IMR-90 (cell line): ENCODE results near the gene RAC2. TPM values are rescaled to one million over a fixed set of nuclear protein-coding genes. Genes with fewer than 3 reads are reported as not detected.
"Not testable (repeated sequence)": the region's sequence is repeated elsewhere in the genome, so short reads cannot be mapped to it uniquely, and the experiment has no call there.

Experiments
- ATAC-seq: fragments of 200-7000 bp; cut with Tn5 transposase; 2 replicates; pipeline ENCODE4 v1.9.1; 2020; ENCODE audit warnings: low read depth, mild to moderate bottlenecking, moderate library complexity
- BruUV-seq: library from RNA; stranded (reverse); fragments of 400-500 nt; replicated peaks from 2 replicates; lab custom pipeline; 2021; lab: Mats Ljungman, UMichigan
- CTCF ChIA-PET: fragments of 300-600 bp; formaldehyde crosslinking; extraction: SDS; loops from one replicate; lab custom pipeline; 2021; ENCODE audit warnings: antibody characterized with exemption; lab: Yijun Ruan, JAX
- POLR2A ChIA-PET: fragments of 300-600 bp; sonication (Branson Sonifier 250); formaldehyde crosslinking; loops from one replicate; lab custom pipeline; 2022; ENCODE audit warnings: antibody characterized with exemption; ENCODE audit not compliant: unreplicated experiment; lab: Charles Lee
- DNase-seq: peaks from one replicate; pipeline ENCODE4 v3.0.0; 2013
- H2AFZ ChIP-seq: replicated peaks from 2 replicates; pipeline ENCODE3; 2013; ENCODE audit warnings: low read length, mild to moderate bottlenecking; ENCODE audit not compliant: poor library complexity
- H2AK5ac ChIP-seq: 2 replicates; pipeline ENCODE4 v1.6.1; 2013; ENCODE audit warnings: low read depth, low read length, inconsistent platforms
- H2AK9ac ChIP-seq: replicated peaks from 2 replicates; pipeline ENCODE3; 2013; ENCODE audit warnings: mild to moderate bottlenecking, low read depth, low read length, moderate library complexity; ENCODE audit not compliant: poor library complexity
- H2BK120ac ChIP-seq: 2 replicates; pipeline ENCODE4 v1.6.1; 2013; ENCODE audit warnings: low read depth, low read length, inconsistent platforms
- H2BK15ac ChIP-seq: 3 replicates; pipeline ENCODE4 v1.6.1; 2013; ENCODE audit warnings: low read depth, low read length, inconsistent platforms
- H2BK20ac ChIP-seq: 2 replicates; pipeline ENCODE4 v1.6.1; 2013; ENCODE audit warnings: low read depth, mild to moderate bottlenecking, inconsistent platforms, low read length, moderate library complexity
- H2BK5ac ChIP-seq: 2 replicates; pipeline ENCODE4 v1.6.1; 2013; ENCODE audit warnings: mild to moderate bottlenecking, low read depth, low read length, inconsistent platforms; ENCODE audit not compliant: poor library complexity, severe bottlenecking
- H3K14ac ChIP-seq: replicated peaks from 2 replicates; pipeline ENCODE4 v1.6.1; 2013; ENCODE audit warnings: low read depth, low read length, inconsistent platforms
- H3K18ac ChIP-seq: 2 replicates; pipeline ENCODE4 v1.6.1; 2013; ENCODE audit warnings: low read depth, low read length, control low read depth
- H3K23ac ChIP-seq: 2 replicates; pipeline ENCODE4 v1.6.1; 2013; ENCODE audit warnings: low read depth, low read length, inconsistent platforms
- H3K27ac ChIP-seq: 2 replicates; pipeline ENCODE4 v1.5.1; 2013; ENCODE audit warnings: mild to moderate bottlenecking, control low read depth, low read length; ENCODE audit not compliant: insufficient read depth
- H3K27me3 ChIP-seq: 2 replicates; pipeline ENCODE4 v1.6.1; 2013; ENCODE audit warnings: low read length; ENCODE audit not compliant: control insufficient read depth, insufficient read depth
- H3K36me3 ChIP-seq: 2 replicates; pipeline ENCODE4 v1.6.1; 2013; ENCODE audit warnings: low read length, mixed read lengths; ENCODE audit not compliant: control insufficient read depth, insufficient read depth
- H3K4ac ChIP-seq: 2 replicates; pipeline ENCODE4 v1.6.1; 2013; ENCODE audit warnings: low read depth, low read length, inconsistent platforms
- H3K4me1 ChIP-seq: 2 replicates; pipeline ENCODE4 v1.6.1; 2013; ENCODE audit warnings: low read length, mixed read lengths; ENCODE audit not compliant: control insufficient read depth, insufficient read depth
- H3K4me2 ChIP-seq: 2 replicates; pipeline ENCODE4 v1.6.1; 2013; ENCODE audit warnings: low read depth, mild to moderate bottlenecking, control low read depth, low read length, moderate library complexity
- H3K4me3 ChIP-seq: 2 replicates; pipeline ENCODE4 v1.5.1; 2013; ENCODE audit warnings: low read depth, mild to moderate bottlenecking, control low read depth, low read length, moderate library complexity; ENCODE audit not compliant: insufficient read depth
- H3K56ac ChIP-seq: 2 replicates; pipeline ENCODE4 v1.6.1; 2013; ENCODE audit warnings: low read length, inconsistent platforms; ENCODE audit not compliant: insufficient read depth; ENCODE audit errors: extremely low read depth
- H3K79me1 ChIP-seq, 2 experiments: 2 replicates each; pipeline ENCODE4 v1.6.1; 2013; ENCODE audit warnings: low read length in 2 of 2, inconsistent platforms in 1 of 2, low read depth in 1 of 2
- H3K9ac ChIP-seq: 2 replicates; pipeline ENCODE4 v1.6.1; 2013; ENCODE audit warnings: low read depth, low read length, control low read depth
- H3K9me1 ChIP-seq: 2 replicates; pipeline ENCODE4 v1.6.1; 2013; ENCODE audit warnings: low read length, inconsistent platforms; ENCODE audit not compliant: insufficient read depth
- H3K9me3 ChIP-seq: 2 replicates; pipeline ENCODE4 v1.6.1; 2013; ENCODE audit warnings: low read length; ENCODE audit not compliant: control insufficient read depth, insufficient read depth
- H4K20me1 ChIP-seq: 2 replicates; pipeline ENCODE4 v1.6.1; 2013; ENCODE audit warnings: low read length, inconsistent platforms; ENCODE audit not compliant: insufficient read depth
- H4K5ac ChIP-seq: 2 replicates; pipeline ENCODE4 v1.6.1; 2013; ENCODE audit warnings: mild to moderate bottlenecking, low read depth, low read length, control low read depth
- H4K8ac ChIP-seq, 2 experiments: 2 replicates each; pipeline ENCODE4 v1.6.1; 2013; ENCODE audit warnings: low read depth in 2 of 2, low read length in 2 of 2, control low read depth in 1 of 2, inconsistent platforms in 1 of 2
- H4K91ac ChIP-seq: 2 replicates; pipeline ENCODE4 v1.6.1; 2013; ENCODE audit warnings: low read depth, low read length, inconsistent platforms; ENCODE audit not compliant: insufficient read depth
- WGBS, 2 experiments: methylation state at CpG; one replicate each; pipeline versions ENCODE4 v1.1.5 to v1.1.7; 2013; ENCODE audit warnings: missing lambda C conversion rate in 2 of 2; ENCODE audit not compliant: insufficient read length in 1 of 2; ENCODE audit errors: extremely low coverage in 2 of 2; 5-methylcytosine and 5-hydroxymethylcytosine counted together
- dilution Hi-C: fragments of 300-500 bp; cut with HindIII; formaldehyde crosslinking; loops from one replicate; pipeline ENCODE4 v1.14.3; 2018; ENCODE audit warnings: low sequenced_read_pairs; ENCODE audit not compliant: unreplicated experiment
- in situ Hi-C: fragments of 300-500 bp; cut with MboI; formaldehyde crosslinking; loops from 3 replicates; pipeline ENCODE4 v1.14.3; 2019; ENCODE audit warnings: low sequenced_read_pairs, inconsistent platforms, mixed read lengths
- intact Hi-C: fragments of 100-400 bp; cut with micrococcal nuclease; formaldehyde crosslinking; loops from 2 replicates; pipeline ENCODE4 v1.10.0; 2022
- polyA plus RNA-seq, 3 experiments: library from polyadenylated mRNA; depleted of rRNA; stranded (reverse); fragments of >200 nt; gene quantifications; 2 replicates each; pipeline ENCODE4 v1.2.3, GENCODE V29; 2012; ENCODE audit warnings: low replicate concordance in 1 of 3
- total RNA-seq: library from RNA; depleted of rRNA; stranded (reverse); fragments of >200 nt; gene quantifications from 2 replicates; pipeline ENCODE4 v1.2.3, GENCODE V29; 2012

The RAC2 gene
- total and polyA plus RNA-seq, 2 of the 4 experiments (the other 2 are of a cell fraction), result 10.0 to 72.3 TPM

DNA sequence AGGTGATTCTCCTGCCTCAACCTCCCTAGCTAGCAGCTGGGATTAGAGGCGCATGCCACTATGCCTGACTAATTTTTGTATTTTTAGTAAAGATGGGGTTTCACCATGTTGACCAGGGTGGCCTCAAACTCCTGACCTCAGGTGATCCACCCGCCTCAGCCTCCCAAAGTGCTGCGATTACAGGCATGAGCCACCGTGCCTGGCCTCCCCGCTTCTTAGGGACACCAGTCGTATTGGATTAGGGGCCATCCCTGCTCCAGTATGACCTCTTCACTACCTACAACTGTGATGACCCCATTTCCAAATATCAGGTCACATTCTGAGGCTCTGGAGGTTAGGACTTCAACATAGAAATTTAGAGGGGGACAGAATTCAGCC is 42.6 kb downstream of the RAC2 start:
- H3K9me3 ChIP-seq, H3K14ac ChIP-seq, H4K20me1 ChIP-seq, H2AFZ ChIP-seq, H3K4ac ChIP-seq, H2BK5ac ChIP-seq, H3K27me3 ChIP-seq, H4K8ac ChIP-seq, H3K9me1 ChIP-seq, H3K18ac ChIP-seq, DNase-seq, H3K23ac ChIP-seq, H2AK9ac ChIP-seq, BruUV-seq, H2BK20ac ChIP-seq, CTCF ChIA-PET, H4K91ac ChIP-seq, H4K5ac ChIP-seq, ATAC-seq, in situ Hi-C loops, dilution Hi-C loops, H2BK15ac ChIP-seq, H3K56ac ChIP-seq, H3K27ac ChIP-seq, H3K79me1 ChIP-seq, H3K36me3 ChIP-seq, H3K4me3 ChIP-seq, POLR2A ChIA-PET, H3K4me2 ChIP-seq, H3K9ac ChIP-seq, H2BK120ac ChIP-seq, H2AK5ac ChIP-seq, intact Hi-C loops: not testable (repeated sequence)
- no CpG with 5 or more reads among the region's 6 CpGs for WGBS, 2 experiments
- H3K4me1 ChIP-seq, result peaks cover 19% of the 10 kb centered on the region
